HG03354 (cell line): Measurements from ENCODE around the gene ZEB2.

Experiments
- ATAC-seq: cut with Tn5 transposase; IDR thresholded peaks from one replicate; pipeline ENCODE4 v1.9.1; 2021; ENCODE audit warnings: mild to moderate bottlenecking; ENCODE audit not compliant: unreplicated experiment, poor library complexity, severe bottlenecking

ZEB2 gene

GRCh38 chr2:144533221-144533620, 13.3 kb upstream of the ZEB2 start:
- no peak for ATAC-seq

GRCh38 chr2:144530596-144530995, 10.7 kb upstream of the ZEB2 start:
- ATAC-seq = no peak

DNA sequence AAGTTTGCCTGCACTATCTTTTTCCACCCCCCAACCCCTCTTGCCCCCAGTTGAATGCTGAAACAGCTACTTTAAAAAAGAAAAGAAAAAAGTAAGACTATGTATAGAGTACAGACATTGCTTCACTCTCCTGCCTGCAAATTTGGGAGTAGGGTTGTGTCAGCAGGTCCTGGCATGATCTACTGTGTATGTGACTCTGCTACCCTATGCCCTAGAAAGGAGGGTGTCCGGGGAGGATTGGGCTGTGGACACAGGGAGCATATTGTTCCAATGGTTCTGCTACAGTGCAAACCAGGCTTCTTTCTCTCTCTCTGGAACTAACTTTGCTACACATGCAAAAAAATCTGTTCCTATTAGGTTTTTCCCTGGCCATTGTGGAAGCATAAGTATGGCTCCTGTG, 9.9 kb upstream of the ZEB2 start:
- no peak for ATAC-seq

DNA sequence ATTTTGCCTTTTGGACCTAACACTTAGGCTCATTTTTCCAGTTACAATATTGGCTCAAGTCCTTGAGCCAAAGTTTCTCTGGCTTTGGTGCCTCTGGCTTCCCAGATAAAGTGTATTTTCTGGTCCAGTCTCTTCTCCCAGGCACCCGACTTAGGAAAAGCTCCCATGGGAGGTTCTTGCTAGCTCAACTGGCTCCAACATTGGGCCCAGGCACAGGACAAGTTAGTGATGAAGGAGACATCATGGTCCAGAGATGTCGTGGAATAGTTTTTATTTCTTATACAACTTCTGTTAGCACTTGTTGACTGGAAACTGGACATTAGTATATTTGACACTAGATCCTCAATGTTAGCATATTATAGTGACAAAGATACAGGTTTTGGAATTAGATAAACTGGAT, 8.2 kb upstream of the ZEB2 start:
- no peak for ATAC-seq

DNA sequence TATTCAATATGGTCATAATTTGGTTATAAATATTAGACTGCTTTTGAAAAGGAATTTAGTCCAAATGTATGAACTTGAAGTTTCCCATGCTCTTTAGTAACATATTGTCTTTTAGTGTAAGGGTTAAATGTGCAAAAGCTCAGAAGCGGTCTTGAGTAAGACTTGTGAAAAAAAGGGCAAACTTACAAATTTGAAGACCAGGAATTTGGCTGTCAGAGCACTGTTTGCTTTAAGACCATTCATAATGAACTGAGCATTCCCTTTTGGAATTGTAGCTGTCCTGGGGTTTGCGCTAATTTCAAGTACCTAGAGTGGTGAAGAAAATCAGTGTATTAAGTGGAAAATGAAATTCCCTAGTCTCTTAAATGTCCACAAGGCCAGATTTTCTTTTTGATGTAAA, 6.9 kb upstream of the ZEB2 start:
- ATAC-seq = no peak

- no peak for ATAC-seq
Measured at GRCh38 chr2:144524118-144525009, 4.4 kb upstream of the ZEB2 start.

- no peak for ATAC-seq
Measured at GRCh38 chr2:144523596-144524117, 3.7 kb upstream of the ZEB2 start.

- ATAC-seq = no peak
Measured at GRCh38 chr2:144522897-144523595, 3.1 kb upstream of the ZEB2 start.

- ATAC-seq = no peak
Measured at GRCh38 chr2:144522176-144522896, 2.4 kb upstream of the ZEB2 start.

DNA sequence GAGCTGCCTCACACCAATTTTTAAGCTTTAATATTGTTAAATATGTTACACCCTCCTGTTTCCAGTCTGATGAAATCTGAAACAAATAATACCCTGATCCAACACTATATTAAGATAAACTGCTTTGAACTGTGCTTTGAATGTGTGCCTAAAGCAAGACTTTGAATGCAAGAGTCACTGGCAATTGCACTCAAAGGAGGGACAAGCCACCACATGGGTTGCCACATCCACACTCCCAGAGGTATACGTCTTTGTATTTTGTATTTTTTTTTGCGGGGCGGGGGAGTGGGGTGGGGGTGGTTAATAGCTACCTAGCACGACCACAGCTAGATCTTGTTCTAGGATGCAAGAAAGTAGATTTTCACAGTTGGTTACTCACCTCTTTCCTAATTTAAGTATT, 1.8 kb upstream of the ZEB2 start:
- ATAC-seq = no peak

DNA sequence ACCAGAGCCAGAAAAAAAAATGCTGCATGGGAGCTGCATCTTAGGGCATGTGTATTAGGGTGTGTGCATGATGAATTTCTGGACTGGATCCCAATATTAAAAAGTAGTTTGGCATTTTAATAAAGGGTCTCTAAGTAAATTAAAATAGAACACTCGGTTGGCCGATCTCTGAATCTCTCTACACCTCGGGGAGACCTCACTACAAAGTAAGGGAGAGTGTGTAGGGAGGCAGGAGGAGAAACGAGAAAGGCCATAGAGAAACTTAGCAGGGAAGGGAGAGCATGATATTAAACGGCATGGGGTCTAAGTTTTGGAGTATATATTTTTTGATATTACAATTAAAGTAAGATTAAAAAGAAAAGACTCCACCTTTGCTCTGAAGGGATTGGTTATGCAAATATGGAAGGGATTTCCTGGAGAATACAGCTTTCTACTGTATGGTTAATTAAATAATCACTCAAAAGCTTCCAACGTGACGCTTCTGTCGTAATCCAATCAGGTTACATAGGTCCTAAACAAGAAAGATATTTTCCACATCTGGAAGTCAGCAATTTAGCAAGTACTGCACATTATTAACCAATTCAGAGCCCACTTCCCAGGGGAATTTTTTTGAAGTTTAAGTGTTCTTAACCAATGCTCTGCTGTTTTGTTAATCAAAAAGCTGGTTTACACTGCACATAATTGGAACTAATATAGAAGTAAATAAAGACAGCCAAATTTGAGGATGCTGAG, 1.0 kb upstream of the ZEB2 start:
- ATAC-seq = no peak

- ATAC-seq = no peak
Measured at GRCh38 chr2:144519597-144519933, 354 bp downstream of the ZEB2 start.

DNA sequence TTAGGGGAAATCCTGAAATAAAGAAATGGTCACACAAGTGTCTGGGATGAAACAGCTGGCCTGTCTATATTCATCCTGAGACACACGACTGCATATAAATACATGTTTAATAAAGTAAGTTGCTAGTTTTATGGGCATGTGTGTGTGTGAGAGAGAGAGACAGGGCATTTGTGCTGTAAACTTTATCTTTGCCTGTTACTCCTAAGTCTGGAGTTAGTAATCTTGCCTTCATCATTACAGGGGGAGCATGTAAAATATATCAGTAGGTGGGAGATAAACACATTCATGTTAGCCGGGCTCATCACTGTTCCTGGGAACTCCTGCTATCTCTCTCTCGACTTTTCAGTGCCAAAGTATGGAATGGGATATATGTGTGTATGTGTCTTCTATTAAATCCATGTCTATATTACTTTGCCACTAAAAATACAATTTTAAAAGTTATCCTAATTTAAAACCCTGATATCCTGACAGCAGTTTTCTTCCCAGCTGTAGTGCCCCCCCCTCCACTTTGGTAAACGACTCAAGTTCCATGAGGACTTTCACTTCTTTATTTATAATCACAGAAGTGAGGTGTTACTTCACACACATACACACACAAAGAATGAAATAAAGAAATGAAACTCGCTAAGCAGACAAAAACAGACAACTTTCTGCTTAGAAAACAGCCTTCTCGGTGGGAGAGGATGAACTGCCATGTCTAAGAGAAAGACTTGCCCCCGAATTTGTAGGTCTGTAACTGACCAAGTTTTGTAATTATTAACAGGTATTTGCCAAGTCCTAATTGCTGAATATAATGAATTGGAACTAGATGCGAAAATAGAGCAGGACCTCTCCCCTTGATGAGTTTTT, 947 bp downstream of the ZEB2 start:
- ATAC-seq = peak; percentile 39

- no peak for ATAC-seq
Measured at GRCh38 chr2:144517866-144518747, 1.8 kb downstream of the ZEB2 start.

GRCh38 chr2:144516981-144517865, 2.7 kb downstream of the ZEB2 start:
- peak; percentile 65 for ATAC-seq

DNA sequence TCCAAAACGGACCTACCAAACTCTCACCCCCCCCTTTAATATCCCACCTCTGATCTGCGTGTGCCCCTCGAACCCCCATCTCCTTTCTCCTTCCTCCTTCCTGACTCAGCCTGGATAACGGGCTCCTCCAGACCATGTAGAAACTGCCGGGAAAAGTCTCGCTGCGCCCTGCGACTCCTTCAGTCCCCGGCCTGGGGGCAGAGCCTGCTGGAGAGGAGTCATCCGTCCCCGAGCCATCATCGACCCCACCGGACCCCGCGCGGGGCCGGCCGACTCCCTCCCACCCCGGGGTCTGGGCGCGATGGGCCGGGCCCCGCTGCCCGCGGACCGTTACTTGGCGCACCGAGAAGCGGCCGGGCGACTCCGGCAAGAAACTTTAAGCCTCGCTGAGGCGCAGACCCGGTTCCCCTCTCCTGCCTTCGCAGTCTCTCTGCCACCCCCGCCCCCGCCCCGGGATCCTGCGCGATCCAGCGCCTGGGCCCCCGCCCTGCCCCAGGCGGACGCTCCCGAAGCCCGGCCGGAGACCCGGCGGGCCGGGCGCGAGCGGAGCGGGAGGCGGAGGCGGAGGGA, 3.4 kb downstream of the ZEB2 start:
- peak; percentile 15 for ATAC-seq
